HepG2 (cell line): ENCODE data around the gene CEACAM21. TPM values are rescaled to one million over a fixed set of nuclear protein-coding genes. Genes with fewer than 3 reads are reported as not detected.

Experiments used
- ATAC-seq: fragments of 200-7000 bp; cut with Tn5 transposase; 3 replicates; pipeline ENCODE4 v1.9.1; 2020; ENCODE audit warnings: mild to moderate bottlenecking, moderate library complexity
- BruUV-seq: library from RNA; stranded (reverse); fragments of 400-500 nt; replicated peaks from 2 replicates; lab custom pipeline; 2021; lab: Mats Ljungman, UMichigan
- CTCF ChIA-PET: fragments of 300-600 bp; formaldehyde crosslinking; extraction: SDS; loops from one replicate; lab custom pipeline; 2021; ENCODE audit warnings: low total read pairs, inconsistent platforms, low intra/inter-chr PET ratio; lab: Yijun Ruan, JAX
- POLR2A ChIA-PET: fragments of 350-600 bp; sonication (Branson Sonifier 250); formaldehyde crosslinking; loops from one replicate; lab custom pipeline; 2020; ENCODE audit warnings: antibody characterized with exemption, inconsistent platforms; lab: Yijun Ruan, JAX
- DNase-seq: peaks from one replicate; pipeline ENCODE4 v3.0.0-alpha.2; 2015; ENCODE audit warnings: low spot score
- FAIRE-seq: peaks from 3 replicates; lab custom pipeline; 2011; peaks lifted over from hg19 to GRCh38; lab: Jason Lieb, UNC
- H2AFZ ChIP-seq: one replicate; pipeline ENCODE4 v1.6.1; 2011; ENCODE audit warnings: low read length, inconsistent platforms
- H3K27ac ChIP-seq: fragments of 300-600 bp; 3 replicates; pipeline ENCODE4 v1.8.0; 2011; ENCODE audit warnings: mixed run types, mild to moderate bottlenecking, mixed read lengths, low read length, inconsistent platforms; ENCODE audit not compliant: insufficient read depth; ENCODE audit errors: extremely low read length
- H3K27me3 ChIP-seq, 2 experiments: fragments of 200-600 bp in 1 of 2; 2 replicates in 1 of 2; 3 replicates in 1 of 2; pipeline versions ENCODE4 v1.6.0 to v1.8.0; 2011; ENCODE audit warnings: low read length in 2 of 2, mild to moderate bottlenecking in 2 of 2, moderate library complexity in 2 of 2, inconsistent platforms in 1 of 2; ENCODE audit not compliant: insufficient read depth in 2 of 2, control insufficient read depth in 1 of 2
- H3K36me3 ChIP-seq, 2 experiments: fragments of 200-600 bp in 1 of 2; replicated peaks in 1 of 2; 2 replicates in 1 of 2; 3 replicates in 1 of 2; pipeline versions ENCODE4 v1.5.1 to v1.8.0; 2011; ENCODE audit warnings: low read length in 2 of 2, inconsistent platforms in 1 of 2; ENCODE audit not compliant: insufficient read depth in 2 of 2, control insufficient read depth in 1 of 2
- H3K4me1 ChIP-seq: 2 replicates; pipeline ENCODE4 v1.5.1; 2012; ENCODE audit warnings: low read length, inconsistent platforms; ENCODE audit not compliant: insufficient read depth
- H3K4me2 ChIP-seq: 2 replicates; pipeline ENCODE4 v1.6.0; 2011; ENCODE audit warnings: low read depth, low read length, inconsistent platforms
- H3K4me3 ChIP-seq, 3 experiments: fragments of 200-600 bp in 1 of 3; sonication (generic), shearing (Covaris generic) in 1 of 3; replicated peaks in 1 of 3; 2 replicates each; pipeline ENCODE4 v1.5.1; 2011 to 2016; ENCODE audit warnings: low read length in 3 of 3, inconsistent platforms in 2 of 3, low read depth in 2 of 3, mild to moderate bottlenecking in 2 of 3, control low read depth in 1 of 3, mixed read lengths in 1 of 3; ENCODE audit not compliant: insufficient read depth in 1 of 3
- H3K79me2 ChIP-seq: one replicate; pipeline ENCODE4 v1.6.1; 2011; ENCODE audit warnings: low read length, inconsistent platforms; ENCODE audit not compliant: insufficient read depth
- H3K9ac ChIP-seq: 2 replicates; pipeline ENCODE4 v1.6.0; 2011; ENCODE audit warnings: mild to moderate bottlenecking, low read depth, low read length, inconsistent platforms; ENCODE audit not compliant: insufficient read depth
- H3K9me3 ChIP-seq: 2 replicates; pipeline ENCODE4 v1.5.1; 2012; ENCODE audit warnings: mild to moderate bottlenecking, low read length
- H4K20me1 ChIP-seq: 2 replicates; pipeline ENCODE4 v1.6.0; 2011; ENCODE audit warnings: inconsistent platforms, mild to moderate bottlenecking, low read length, moderate library complexity; ENCODE audit not compliant: insufficient read depth
- ARHGAP35 ChIP-seq: sonication (generic); formaldehyde crosslinking; IDR thresholded peaks from 2 replicates; pipeline ENCODE4 v1.9.0; 2022; ENCODE audit warnings: mild to moderate bottlenecking, inconsistent platforms, moderate library complexity, missing genetic modification reagents, borderline replicate concordance
- ATRX ChIP-seq: sonication (generic); formaldehyde crosslinking; IDR thresholded peaks from 2 replicates; pipeline ENCODE4 v1.4.0; 2020; ENCODE audit warnings: missing genetic modification reagents, borderline replicate concordance
- CBX5 ChIP-seq: sonication (generic); formaldehyde crosslinking; IDR thresholded peaks from 2 replicates; pipeline ENCODE4 v1.4.0; 2020; ENCODE audit warnings: missing genetic modification reagents, borderline replicate concordance
- FOXJ3 ChIP-seq: sonication (generic); formaldehyde crosslinking; IDR thresholded peaks from 2 replicates; pipeline ENCODE4 v1.4.0; 2020; ENCODE audit warnings: missing genetic modification reagents, mild to moderate bottlenecking, borderline replicate concordance
- MAFK ChIP-seq, 2 experiments: IDR thresholded peaks in 1 of 2; conservative IDR thresholded peaks in 1 of 2; 2 replicates each; pipeline ENCODE4 v1.6.1; 2011; ENCODE audit warnings: improper control_type of control experiment in 2 of 2, low read length in 2 of 2
- MBNL3 ChIP-seq: fragments of 250-450 bp; sonication (Bioruptor Pico); conservative IDR thresholded peaks from 2 replicates; pipeline ENCODE4 v1.8.0; 2022; ENCODE audit warnings: mild to moderate bottlenecking, inconsistent platforms
- NFIB ChIP-seq: sonication (generic); formaldehyde crosslinking; IDR thresholded peaks from 2 replicates; pipeline ENCODE4 v1.9.0; 2021; ENCODE audit warnings: missing genetic modification reagents, mild to moderate bottlenecking, borderline replicate concordance
- RBM22 ChIP-seq: fragments of 200-400 bp; formaldehyde crosslinking; optimal IDR thresholded peaks from 2 replicates; pipeline ENCODE3; 2017; ENCODE audit warnings: mild to moderate bottlenecking, low read length, moderate library complexity
- RFXANK ChIP-seq: IDR thresholded peaks from 2 replicates; pipeline ENCODE4 v1.6.1; 2016
- SALL2 ChIP-seq: sonication (generic); formaldehyde crosslinking; IDR thresholded peaks from 2 replicates; pipeline ENCODE4 v1.8.1; 2023; ENCODE audit warnings: mild to moderate bottlenecking, missing genetic modification reagents, inconsistent platforms
- SIX1 ChIP-seq: sonication (generic); formaldehyde crosslinking; IDR thresholded peaks from 2 replicates; pipeline ENCODE4 v1.4.0; 2020; ENCODE audit warnings: missing genetic modification reagents, borderline replicate concordance
- SMC3 ChIP-seq: IDR thresholded peaks from 2 replicates; pipeline ENCODE4 v1.6.1; 2011; ENCODE audit warnings: low read length, improper control_type of control experiment
- ZBTB7A ChIP-seq: sonication (generic); formaldehyde crosslinking; IDR thresholded peaks from 2 replicates; pipeline ENCODE4 v1.8.0; 2022; ENCODE audit warnings: mild to moderate bottlenecking, missing genetic modification reagents
- ZNF251 ChIP-seq: sonication (generic); formaldehyde crosslinking; IDR thresholded peaks from 2 replicates; pipeline ENCODE4 v1.9.0; 2021; ENCODE audit warnings: mild to moderate bottlenecking, missing genetic modification reagents
- ZNF326 ChIP-seq: sonication (generic); formaldehyde crosslinking; IDR thresholded peaks from 2 replicates; pipeline ENCODE4 v1.4.0; 2020; ENCODE audit warnings: missing genetic modification reagents, borderline replicate concordance
- ZNF367 ChIP-seq: sonication (generic); formaldehyde crosslinking; IDR thresholded peaks from 2 replicates; pipeline ENCODE4 v1.4.0; 2020; ENCODE audit warnings: missing genetic modification reagents, borderline replicate concordance
- WGBS: methylation state at CpG from one replicate; pipeline ENCODE4 v1.1.6; 2017; ENCODE audit warnings: low lambda C conversion rate; 5-methylcytosine and 5-hydroxymethylcytosine counted together
- in situ Hi-C: cut with HindIII; loops from 2 replicates; pipeline ENCODE4 v1.10.0; 2017; ENCODE audit warnings: low pct_unique_long_range_greater_than_20kb; ENCODE audit not compliant: extremely low pct_ligation_motif_present
- intact Hi-C: fragments of 100-400 bp; cut with micrococcal nuclease; formaldehyde crosslinking; loops from one replicate; pipeline ENCODE4 v1.10.0; 2022; ENCODE audit not compliant: unreplicated experiment
- polyA plus RNA-seq, 8 experiments: library from polyadenylated mRNA; depleted of rRNA in 3 of 8; stranded (reverse) in 7 of 8; unstranded in 1 of 8; fragments of >200 nt; fragmentation: Illumina TruSeq in 4 of 8; extraction: Trizol in 4 of 8; gene quantifications; 2 replicates each; pipeline versions ENCODE4 v1.2.1 to v1.2.3, GENCODE V29; 2011 to 2016; ENCODE audit warnings: low read depth in 4 of 8, missing spikeins in 1 of 8, mixed read lengths in 1 of 8; ENCODE audit not compliant: insufficient read depth in 1 of 8
- total RNA-seq, 5 experiments: library from RNA; depleted of rRNA; stranded (reverse); fragments of >200 nt; fragmentation: Illumina TruSeq; extraction: Trizol; gene quantifications; 2 replicates each; pipeline ENCODE4 v1.2.3, GENCODE V29; 2016; ENCODE audit warnings: low read depth in 1 of 5
- TF ChIP-seq, protein P1 (sequence below): sonication (generic); formaldehyde crosslinking; IDR thresholded peaks from 2 replicates; pipeline ENCODE4 v1.5.1; 2020; ENCODE audit warnings: missing genetic modification reagents, mild to moderate bottlenecking, borderline replicate concordance
- TF ChIP-seq, protein P2 (sequence below): sonication (generic); formaldehyde crosslinking; IDR thresholded peaks from 2 replicates; pipeline ENCODE4 v1.8.0; 2022; ENCODE audit warnings: missing genetic modification reagents, mild to moderate bottlenecking, inconsistent platforms, borderline replicate concordance

CEACAM21 gene
- total and polyA plus RNA-seq, 2 of the 13 experiments (the other 11 are each of a cell fraction or from before 2014, with no cell fraction given): 0.05 TPM; not detected in 1

DNA sequence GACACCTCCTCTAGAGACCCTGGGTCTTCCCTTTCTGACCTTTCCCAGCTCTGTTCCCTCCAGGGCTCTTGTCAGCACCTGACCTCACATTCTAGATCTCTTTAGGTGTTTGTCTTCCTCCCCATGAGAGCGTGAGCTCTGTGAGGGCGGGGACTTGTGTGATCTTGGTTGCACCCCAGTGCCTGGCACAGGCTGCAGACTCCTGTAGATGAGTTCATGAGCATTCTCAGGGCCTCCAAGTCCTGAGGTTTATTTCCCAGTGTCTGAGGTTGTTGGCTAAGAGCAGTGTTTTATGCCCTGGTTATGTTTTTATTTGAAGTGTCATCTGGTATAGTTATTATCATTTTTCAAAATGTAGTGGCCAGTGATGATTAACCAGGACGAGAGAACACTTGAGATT lies 50.3 kb downstream of the CEACAM21 start (continued):
- TF ChIP-seq ARHGAP35 (no peak), NFIB (CRISPR knock-in tag) (no peak), RBM22 (no peak), ZNF367 (no peak)

DNA sequence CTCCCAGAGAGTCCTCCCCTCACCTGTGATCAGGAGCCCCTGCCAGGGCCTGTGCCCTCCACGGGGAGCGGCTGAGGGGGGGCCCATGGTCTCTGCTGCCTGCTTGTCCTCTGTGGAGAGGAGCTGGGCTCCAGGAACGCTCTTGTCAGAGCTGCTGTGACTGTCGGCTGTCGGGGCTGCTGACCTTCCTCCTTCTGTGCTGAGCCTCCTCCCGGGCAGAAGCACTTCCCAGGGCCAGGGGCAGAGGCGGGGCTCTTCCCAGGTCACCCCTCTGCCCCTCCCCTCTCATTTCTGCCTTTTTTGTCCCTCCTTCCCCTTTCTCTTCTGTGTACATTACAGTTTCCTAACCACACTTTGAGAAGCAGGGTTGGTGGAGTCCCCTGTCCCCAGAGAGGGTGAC lies 50.9 kb downstream of the CEACAM21 start, which contains the start of gene CEACAM4:
CEACAM4 (minus strand) TSS at position 198 of the 400 bp plus-strand sequence; CDS start at position 87, 111 bp downstream.
- Histone ChIP-seq H3K9me3 (peaks cover 21% of the 10 kb centered on the region), H3K9ac (no peak within 1 kb of the TSS), H3K79me2 (no peaks in the 10 kb centered on the region), H3K4me3 (no peak within 1 kb of the TSS), H4K20me1 (no peaks in the 10 kb centered on the region), H2AFZ (no peak within 1 kb of the TSS), H3K27ac (no peak within 1 kb of the TSS), H3K36me3 (no peaks in the 10 kb centered on the region), H3K4me1 (no peaks in the 10 kb centered on the region), H3K27me3 (peaks cover 0 to 3% of the 10 kb centered on the region in 2 experiments; a peak in 1 of 5 replicates), H3K4me2 (no peak within 1 kb of the TSS)
- in situ Hi-C loops (no loop called here), intact Hi-C loops (no loop called here)
- WGBS: 0% methylated on average over 4 of the region's 7 CpGs
- FAIRE-seq (no peak), ATAC-seq (no peak), DNase-seq (no peak)
- POLR2A ChIA-PET: no interaction called here
- CTCF ChIA-PET: no interaction called here
- TF ChIP-seq RFXANK (CRISPR knock-in tag) (no peak), SALL2 (CRISPR knock-in tag) (no peak), CBX5 (CRISPR knock-in tag) (no peak), ZBTB7A (CRISPR knock-in tag) (no peak), ATRX (CRISPR knock-in tag) (no peak), SIX1 (CRISPR knock-in tag) (no peak), ZNF326 (CRISPR knock-in tag) (no peak), FOXJ3 (no peak), ZNF251 (CRISPR knock-in tag) (no peak), MBNL3 (CRISPR knock-in tag) (no peak), SMC3 (no peak), MAFK (conservative IDR thresholded peaks at IDR 0.05 in 1 of 2, IDR thresholded peaks at IDR 0.05 in 1 of 2; ENCODE audit: low read length in 2 of 2) (no peak)
- TF ChIP-seq, protein P1, sequence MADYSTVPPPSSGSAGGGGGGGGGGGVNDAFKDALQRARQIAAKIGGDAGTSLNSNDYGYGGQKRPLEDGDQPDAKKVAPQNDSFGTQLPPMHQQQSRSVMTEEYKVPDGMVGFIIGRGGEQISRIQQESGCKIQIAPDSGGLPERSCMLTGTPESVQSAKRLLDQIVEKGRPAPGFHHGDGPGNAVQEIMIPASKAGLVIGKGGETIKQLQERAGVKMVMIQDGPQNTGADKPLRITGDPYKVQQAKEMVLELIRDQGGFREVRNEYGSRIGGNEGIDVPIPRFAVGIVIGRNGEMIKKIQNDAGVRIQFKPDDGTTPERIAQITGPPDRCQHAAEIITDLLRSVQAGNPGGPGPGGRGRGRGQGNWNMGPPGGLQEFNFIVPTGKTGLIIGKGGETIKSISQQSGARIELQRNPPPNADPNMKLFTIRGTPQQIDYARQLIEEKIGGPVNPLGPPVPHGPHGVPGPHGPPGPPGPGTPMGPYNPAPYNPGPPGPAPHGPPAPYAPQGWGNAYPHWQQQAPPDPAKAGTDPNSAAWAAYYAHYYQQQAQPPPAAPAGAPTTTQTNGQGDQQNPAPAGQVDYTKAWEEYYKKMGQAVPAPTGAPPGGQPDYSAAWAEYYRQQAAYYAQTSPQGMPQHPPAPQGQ (CRISPR knock-in tag): no peak
- TF ChIP-seq, protein P2, sequence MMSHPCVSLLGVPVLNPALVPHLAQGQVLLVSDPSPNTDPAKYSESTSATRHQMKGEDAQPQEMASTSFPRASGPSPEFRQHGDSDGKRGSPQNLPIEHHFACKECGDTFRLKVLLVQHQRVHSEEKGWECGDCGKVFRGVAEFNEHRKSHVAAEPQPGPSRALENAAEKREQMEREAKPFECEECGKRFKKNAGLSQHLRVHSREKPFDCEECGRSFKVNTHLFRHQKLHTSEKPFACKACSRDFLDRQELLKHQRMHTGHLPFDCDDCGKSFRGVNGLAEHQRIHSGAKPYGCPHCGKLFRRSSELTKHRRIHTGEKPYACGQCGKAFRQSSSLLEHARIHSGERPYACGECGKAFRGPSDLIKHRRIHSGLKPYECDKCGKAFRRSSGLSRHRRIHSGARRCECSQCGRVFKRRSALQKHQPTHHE (CRISPR knock-in tag): no peak
- no TSS peak for BruUV-seq
